GM18519 (cell line): ENCODE data around the gene ABCA7.
A peak's percentile ranks its signal among the peaks of the same experiment; 100 is the strongest.

Experiments used
- ATAC-seq: cut with Tn5 transposase; IDR thresholded peaks from one replicate; pipeline ENCODE4 v1.9.1; 2021; ENCODE audit warnings: mild to moderate bottlenecking, moderate library complexity; ENCODE audit not compliant: unreplicated experiment, low FRiP score

Gene ABCA7

GRCh38 chr19:1082928-1083816, 43.3 kb downstream of the ABCA7 start:
- no peak for ATAC-seq

- no peak for ATAC-seq
Observed at GRCh38 chr19:1084024-1084868, 44.3 kb downstream of the ABCA7 start.

- ATAC-seq, result no peak
Observed at GRCh38 chr19:1085053-1085658, 45.2 kb downstream of the ABCA7 start.

- no peak for ATAC-seq
Observed at GRCh38 chr19:1085676-1086442, 46.0 kb downstream of the ABCA7 start.

GRCh38 chr19:1086613-1087012, 46.7 kb downstream of the ABCA7 start:
- no peak for ATAC-seq

GRCh38 chr19:1087813-1088415, 48.0 kb downstream of the ABCA7 start:
- no peak for ATAC-seq

GRCh38 chr19:1088416-1089010, 48.6 kb downstream of the ABCA7 start:
- no peak for ATAC-seq

- no peak for ATAC-seq
Observed at GRCh38 chr19:1089126-1089771, 49.3 kb downstream of the ABCA7 start.

- no peak for ATAC-seq
Observed at GRCh38 chr19:1089891-1090290, 50.0 kb downstream of the ABCA7 start.

- no peak for ATAC-seq
Observed at GRCh38 chr19:1090731-1091543, 51.0 kb downstream of the ABCA7 start.

- ATAC-seq, result no peak
Observed at GRCh38 chr19:1091544-1092175, 51.8 kb downstream of the ABCA7 start.

GRCh38 chr19:1093330-1093729, 53.4 kb downstream of the ABCA7 start:
- ATAC-seq, result no peak

- ATAC-seq, result no peak
Observed at GRCh38 chr19:1093811-1094553, 54.1 kb downstream of the ABCA7 start.

- ATAC-seq, result no peak
Observed at GRCh38 chr19:1094655-1094977, 54.7 kb downstream of the ABCA7 start.

- peak; percentile 70 for ATAC-seq
Observed at GRCh38 chr19:1094978-1095701, 55.2 kb downstream of the ABCA7 start, which contains the start of gene POLR2E. Gene POLR2E, minus strand, starts transcription at chr19:1095375. Its CDS starts 60 bp downstream, at chr19:1095315.

GRCh38 chr19:1097810-1098176, 57.9 kb downstream of the ABCA7 start:
- no peak for ATAC-seq
